ENCODE results near the gene CNDP1. TPM values are rescaled to one million over a fixed set of nuclear protein-coding genes. Genes with fewer than 3 reads are reported as not detected.

CNDP1 gene
- total RNA-seq, 4 donors from 2014 or later, result 0.53 TPM; not detected in 3

DNA sequence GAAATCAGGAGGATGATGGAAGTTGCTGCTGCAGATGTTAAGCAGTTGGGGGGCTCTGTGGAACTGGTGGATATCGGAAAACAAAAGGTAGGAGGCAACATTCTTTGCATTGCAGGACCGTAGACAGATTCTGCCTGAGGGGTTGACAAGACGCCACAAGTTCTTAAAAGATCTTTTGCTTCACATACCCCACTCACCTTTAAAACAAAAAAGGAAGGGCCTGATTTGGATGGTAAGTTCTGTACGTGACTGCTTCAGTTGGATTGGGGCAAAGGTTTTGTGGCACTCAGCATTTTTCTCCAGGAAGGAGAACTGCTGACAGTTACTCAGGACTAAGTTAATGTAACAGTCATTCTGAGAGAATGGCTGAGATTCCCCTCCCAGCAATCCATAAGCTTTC lies 32.9 kb upstream of the CNDP1 start:
- peak overlapping the region; percentile 74 to 98 (median 78) for H3K27ac ChIP-seq
- H3K36me3 ChIP-seq, result peaks cover 0 to 53% (median 0%) of the 10 kb centered on the region in 3 donors
- H3K27me3 ChIP-seq, result no peaks in the 10 kb centered on the region
- no peak for TF ChIP-seq POLR2A (IDR thresholded peaks at IDR 0.05)
- TF ChIP-seq, protein P1, sequence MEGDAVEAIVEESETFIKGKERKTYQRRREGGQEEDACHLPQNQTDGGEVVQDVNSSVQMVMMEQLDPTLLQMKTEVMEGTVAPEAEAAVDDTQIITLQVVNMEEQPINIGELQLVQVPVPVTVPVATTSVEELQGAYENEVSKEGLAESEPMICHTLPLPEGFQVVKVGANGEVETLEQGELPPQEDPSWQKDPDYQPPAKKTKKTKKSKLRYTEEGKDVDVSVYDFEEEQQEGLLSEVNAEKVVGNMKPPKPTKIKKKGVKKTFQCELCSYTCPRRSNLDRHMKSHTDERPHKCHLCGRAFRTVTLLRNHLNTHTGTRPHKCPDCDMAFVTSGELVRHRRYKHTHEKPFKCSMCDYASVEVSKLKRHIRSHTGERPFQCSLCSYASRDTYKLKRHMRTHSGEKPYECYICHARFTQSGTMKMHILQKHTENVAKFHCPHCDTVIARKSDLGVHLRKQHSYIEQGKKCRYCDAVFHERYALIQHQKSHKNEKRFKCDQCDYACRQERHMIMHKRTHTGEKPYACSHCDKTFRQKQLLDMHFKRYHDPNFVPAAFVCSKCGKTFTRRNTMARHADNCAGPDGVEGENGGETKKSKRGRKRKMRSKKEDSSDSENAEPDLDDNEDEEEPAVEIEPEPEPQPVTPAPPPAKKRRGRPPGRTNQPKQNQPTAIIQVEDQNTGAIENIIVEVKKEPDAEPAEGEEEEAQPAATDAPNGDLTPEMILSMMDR (IDR thresholded peaks at IDR 0.05), result no peak
- peak overlapping the region; percentile 13 to 61 (median 38) for H3K4me3 ChIP-seq
- peaks cover 0 to 34% (median 9%) of the 10 kb centered on the region in 4 donors for H3K4me1 ChIP-seq
- peak in 1 of 3 donors; percentile 47 for DNase-seq
- no peaks in the 10 kb centered on the region for H3K9me3 ChIP-seq

DNA sequence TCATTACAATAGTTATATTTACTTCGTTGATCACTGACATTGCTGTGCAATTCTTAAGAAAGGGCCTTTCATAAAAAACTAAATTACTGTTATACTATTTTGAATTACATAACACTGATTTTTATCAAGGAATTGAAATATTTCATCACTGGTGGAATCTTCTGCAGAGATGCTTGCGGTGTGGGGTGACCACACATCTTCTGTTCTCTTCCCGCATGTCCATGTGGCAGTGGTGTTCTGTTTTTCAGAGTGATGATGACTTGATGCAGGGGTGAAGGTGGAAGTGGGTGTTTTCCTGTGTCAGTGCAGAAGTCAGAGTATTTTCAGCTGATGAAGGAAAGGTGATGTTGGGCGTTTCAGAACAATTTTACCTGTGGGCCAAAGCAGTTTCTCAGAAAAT lies 31.2 kb upstream of the CNDP1 start:
- no peak for DNase-seq

DNA sequence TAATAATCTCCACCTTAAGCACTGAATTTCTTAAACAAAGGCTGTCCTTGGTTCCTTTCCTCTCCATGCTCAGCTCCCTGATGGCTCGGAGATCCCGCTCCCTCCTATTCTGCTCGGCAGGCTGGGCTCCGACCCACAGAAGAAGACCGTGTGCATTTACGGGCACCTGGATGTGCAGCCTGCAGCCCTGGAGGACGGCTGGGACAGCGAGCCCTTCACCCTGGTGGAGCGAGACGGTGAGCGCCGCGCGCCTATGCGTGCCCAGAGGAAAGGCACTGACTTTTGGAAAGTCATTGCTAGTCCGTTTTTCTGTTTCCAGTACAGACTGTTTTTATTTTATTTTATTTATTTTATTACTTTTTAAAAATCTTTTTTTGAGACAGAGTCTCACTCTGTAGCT lies 28.5 kb upstream of the CNDP1 start:
- no peak for TF ChIP-seq POLR2A (IDR thresholded peaks at IDR 0.05)
- TF ChIP-seq, protein P1 (IDR thresholded peaks at IDR 0.05), result no peak
- peaks cover 0 to 39% (median 2%) of the 10 kb centered on the region in 4 donors for H3K4me1 ChIP-seq
- H3K27me3 ChIP-seq, result no peaks in the 10 kb centered on the region
- H3K4me3 ChIP-seq, result no peak overlapping the region
- H3K27ac ChIP-seq, result no peak overlapping the region
- no peaks in the 10 kb centered on the region for H3K9me3 ChIP-seq
- H3K36me3 ChIP-seq, result peaks cover 0 to 96% (median 3%) of the 10 kb centered on the region in 3 donors
- DNase-seq, result peak in 1 of 3 donors; percentile 44

More for the DNA sequence above, 31.2 kb upstream of the CNDP1 start:
- H3K4me1 ChIP-seq, result peaks cover 0 to 41% (median 6%) of the 10 kb centered on the region in 4 donors
- no peaks in the 10 kb centered on the region for H3K9me3 ChIP-seq
- TF ChIP-seq, protein P1 (IDR thresholded peaks at IDR 0.05), result no peak
- TF ChIP-seq POLR2A (IDR thresholded peaks at IDR 0.05), result no peak
- H3K27me3 ChIP-seq, result no peaks in the 10 kb centered on the region
- H3K4me3 ChIP-seq, result peak overlapping the region in 1 of 4 donors; percentile 36
- no peak overlapping the region for H3K27ac ChIP-seq
- H3K36me3 ChIP-seq, result peaks cover 0 to 70% (median 0%) of the 10 kb centered on the region in 3 donors

DNA sequence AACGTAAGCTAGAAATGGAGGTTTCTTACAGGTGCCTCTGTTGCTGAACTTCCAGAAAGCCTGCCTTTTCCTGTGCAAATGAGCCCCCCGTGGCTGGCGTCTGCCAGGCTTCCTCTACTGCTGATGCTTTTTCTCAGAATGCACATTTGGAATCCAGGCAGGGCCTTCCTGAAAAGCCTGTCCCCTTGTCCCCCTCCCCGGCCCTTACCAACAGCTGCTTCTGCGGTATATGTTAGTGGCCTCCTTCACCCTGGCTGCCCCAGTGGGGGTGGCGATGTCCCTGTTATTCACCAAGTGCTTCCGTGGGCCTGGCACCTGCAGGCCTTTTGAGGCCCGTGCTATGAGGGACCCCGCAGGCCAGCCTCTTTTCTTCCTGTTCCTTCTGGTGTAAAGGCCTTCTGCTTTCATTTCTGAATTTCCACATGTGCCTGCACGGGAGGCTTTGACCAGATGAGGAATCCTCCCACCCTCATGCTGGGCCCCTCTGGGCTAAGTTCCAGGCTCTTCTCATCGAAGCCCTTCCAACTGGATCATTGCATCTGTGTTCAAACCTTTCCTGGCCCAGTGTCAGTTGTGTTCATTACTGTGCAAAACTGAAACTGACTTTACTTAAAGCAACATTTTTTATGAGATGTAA lies 27.7 kb upstream of the CNDP1 start:
- Histone ChIP-seq H3K36me3 (peaks cover 0 to 98% (median 3%) of the 10 kb centered on the region in 3 donors), H3K4me3 (peak overlapping the region in 1 of 4 donors; percentile 6), H3K27me3 (no peaks in the 10 kb centered on the region), H3K9me3 (no peaks in the 10 kb centered on the region), H3K27ac (peak overlapping the region in 2 of 4 donors; percentile 48 to 84), H3K4me1 (peaks cover 0 to 39% (median 2%) of the 10 kb centered on the region in 4 donors)
- no peak for TF ChIP-seq POLR2A (IDR thresholded peaks at IDR 0.05)
- TF ChIP-seq, protein P1 (IDR thresholded peaks at IDR 0.05), result no peak
- peak in 1 of 3 donors; percentile 44 for DNase-seq

DNA sequence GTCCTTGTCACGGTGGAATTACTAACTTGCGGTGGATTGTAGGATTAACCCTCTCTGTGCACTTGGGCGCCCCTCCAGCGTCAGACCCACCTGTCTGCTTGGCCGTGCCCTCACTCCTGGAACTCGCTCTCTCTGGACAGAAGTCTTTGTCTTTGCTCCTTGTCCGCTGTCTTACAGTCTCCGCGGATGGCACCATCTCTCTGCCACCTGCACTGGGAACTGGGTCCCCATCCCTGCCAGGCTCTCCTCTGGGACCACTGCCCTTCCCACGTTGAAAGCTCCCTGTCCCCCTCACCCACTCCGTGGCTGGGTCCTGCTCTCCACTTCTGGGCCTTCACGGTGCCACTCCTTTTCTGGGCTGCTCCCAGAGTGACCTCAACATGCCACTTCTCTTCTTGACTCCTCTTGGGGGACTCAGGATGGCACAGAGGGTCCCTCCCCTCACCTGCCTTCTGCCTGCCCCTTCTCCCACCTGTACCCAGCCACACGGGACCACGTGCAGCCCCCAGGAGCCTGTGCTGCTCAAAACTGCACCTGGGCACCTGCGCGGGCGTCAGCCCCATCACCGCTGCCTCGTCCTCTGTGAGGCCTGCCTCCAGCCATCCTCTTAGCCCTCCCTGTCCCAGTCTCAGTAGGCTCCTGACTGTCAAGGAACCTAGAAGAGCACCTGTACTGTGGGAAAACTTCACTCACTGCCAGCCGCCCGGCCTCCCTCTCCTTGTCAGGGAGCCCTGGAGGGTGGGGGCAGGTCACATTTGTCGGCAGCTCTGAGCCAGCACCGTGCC lies 27.0 kb upstream of the CNDP1 start:
- DNase-seq, result peak in 1 of 3 donors; percentile 42
- H3K36me3 ChIP-seq, result peaks cover 0 to 98% (median 3%) of the 10 kb centered on the region in 3 donors
- H3K9me3 ChIP-seq, result no peaks in the 10 kb centered on the region
- H3K27ac ChIP-seq, result peak overlapping the region in 3 of 4 donors; percentile 12 to 84 (median 68)
- peaks cover 0 to 39% (median 2%) of the 10 kb centered on the region in 4 donors for H3K4me1 ChIP-seq
- no peaks in the 10 kb centered on the region for H3K27me3 ChIP-seq
- no peak for TF ChIP-seq POLR2A (IDR thresholded peaks at IDR 0.05)
- TF ChIP-seq, protein P1 (IDR thresholded peaks at IDR 0.05), result no peak
- H3K4me3 ChIP-seq, result no peak overlapping the region
